Measurements from ENCODE around the gene DHX16.

DNA sequence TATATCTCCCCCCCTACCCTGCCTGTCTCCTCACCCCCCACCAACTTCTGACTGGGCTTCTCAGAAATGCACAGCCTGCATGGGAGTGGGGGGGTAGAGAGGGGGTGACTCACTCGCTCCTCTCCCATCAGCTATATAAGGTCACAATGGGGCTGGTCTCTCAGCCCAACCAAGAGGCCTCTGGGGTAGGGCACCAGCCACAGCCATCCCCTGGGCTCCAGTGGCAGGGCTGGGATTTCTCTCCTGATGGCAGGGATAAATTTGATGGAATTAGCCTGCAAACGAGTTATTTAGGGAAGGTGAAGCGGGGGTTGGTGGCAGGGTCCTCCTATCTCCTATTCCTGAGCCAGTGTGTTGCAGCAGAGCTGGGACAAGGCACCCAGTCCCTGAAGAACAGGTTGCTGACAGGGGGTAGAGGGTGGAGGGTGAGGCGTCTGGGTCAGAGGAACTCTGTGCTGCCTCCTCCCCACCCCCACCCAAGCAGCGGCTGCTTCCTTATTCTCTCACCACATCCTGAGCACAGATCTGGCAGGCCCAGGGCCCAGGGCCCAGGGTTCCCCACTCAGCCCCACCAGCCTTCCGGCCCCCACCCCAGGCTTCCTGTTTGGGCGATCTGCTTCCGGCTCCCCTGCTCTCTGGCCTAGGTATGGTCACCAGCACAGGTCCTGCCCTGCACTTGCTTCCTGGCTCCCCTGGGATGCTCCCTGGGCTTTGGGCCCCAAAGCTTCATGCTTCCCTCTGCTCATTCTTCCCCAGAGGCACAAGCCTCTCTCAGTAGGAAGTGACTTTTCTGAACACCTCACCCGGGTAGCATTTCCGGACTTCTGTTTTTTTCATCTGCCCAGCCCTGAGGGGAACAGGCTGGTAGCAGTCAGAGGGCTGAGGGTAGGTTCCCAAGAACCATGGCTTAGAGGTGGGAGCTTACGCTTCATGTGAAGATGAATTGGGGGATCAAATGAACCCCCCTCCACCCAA lies 9.6 kb upstream of the DHX16 start:
- TF ChIP-seq, protein P1, sequence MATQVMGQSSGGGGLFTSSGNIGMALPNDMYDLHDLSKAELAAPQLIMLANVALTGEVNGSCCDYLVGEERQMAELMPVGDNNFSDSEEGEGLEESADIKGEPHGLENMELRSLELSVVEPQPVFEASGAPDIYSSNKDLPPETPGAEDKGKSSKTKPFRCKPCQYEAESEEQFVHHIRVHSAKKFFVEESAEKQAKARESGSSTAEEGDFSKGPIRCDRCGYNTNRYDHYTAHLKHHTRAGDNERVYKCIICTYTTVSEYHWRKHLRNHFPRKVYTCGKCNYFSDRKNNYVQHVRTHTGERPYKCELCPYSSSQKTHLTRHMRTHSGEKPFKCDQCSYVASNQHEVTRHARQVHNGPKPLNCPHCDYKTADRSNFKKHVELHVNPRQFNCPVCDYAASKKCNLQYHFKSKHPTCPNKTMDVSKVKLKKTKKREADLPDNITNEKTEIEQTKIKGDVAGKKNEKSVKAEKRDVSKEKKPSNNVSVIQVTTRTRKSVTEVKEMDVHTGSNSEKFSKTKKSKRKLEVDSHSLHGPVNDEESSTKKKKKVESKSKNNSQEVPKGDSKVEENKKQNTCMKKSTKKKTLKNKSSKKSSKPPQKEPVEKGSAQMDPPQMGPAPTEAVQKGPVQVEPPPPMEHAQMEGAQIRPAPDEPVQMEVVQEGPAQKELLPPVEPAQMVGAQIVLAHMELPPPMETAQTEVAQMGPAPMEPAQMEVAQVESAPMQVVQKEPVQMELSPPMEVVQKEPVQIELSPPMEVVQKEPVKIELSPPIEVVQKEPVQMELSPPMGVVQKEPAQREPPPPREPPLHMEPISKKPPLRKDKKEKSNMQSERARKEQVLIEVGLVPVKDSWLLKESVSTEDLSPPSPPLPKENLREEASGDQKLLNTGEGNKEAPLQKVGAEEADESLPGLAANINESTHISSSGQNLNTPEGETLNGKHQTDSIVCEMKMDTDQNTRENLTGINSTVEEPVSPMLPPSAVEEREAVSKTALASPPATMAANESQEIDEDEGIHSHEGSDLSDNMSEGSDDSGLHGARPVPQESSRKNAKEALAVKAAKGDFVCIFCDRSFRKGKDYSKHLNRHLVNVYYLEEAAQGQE (IDR thresholded peaks at IDR 0.05; ENCODE audit: unreplicated experiment) = no peak
- TF ChIP-seq, protein P2, sequence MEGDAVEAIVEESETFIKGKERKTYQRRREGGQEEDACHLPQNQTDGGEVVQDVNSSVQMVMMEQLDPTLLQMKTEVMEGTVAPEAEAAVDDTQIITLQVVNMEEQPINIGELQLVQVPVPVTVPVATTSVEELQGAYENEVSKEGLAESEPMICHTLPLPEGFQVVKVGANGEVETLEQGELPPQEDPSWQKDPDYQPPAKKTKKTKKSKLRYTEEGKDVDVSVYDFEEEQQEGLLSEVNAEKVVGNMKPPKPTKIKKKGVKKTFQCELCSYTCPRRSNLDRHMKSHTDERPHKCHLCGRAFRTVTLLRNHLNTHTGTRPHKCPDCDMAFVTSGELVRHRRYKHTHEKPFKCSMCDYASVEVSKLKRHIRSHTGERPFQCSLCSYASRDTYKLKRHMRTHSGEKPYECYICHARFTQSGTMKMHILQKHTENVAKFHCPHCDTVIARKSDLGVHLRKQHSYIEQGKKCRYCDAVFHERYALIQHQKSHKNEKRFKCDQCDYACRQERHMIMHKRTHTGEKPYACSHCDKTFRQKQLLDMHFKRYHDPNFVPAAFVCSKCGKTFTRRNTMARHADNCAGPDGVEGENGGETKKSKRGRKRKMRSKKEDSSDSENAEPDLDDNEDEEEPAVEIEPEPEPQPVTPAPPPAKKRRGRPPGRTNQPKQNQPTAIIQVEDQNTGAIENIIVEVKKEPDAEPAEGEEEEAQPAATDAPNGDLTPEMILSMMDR (conservative IDR thresholded peaks at IDR 0.05; ENCODE audit: low read depth in 2 of 2) = no peak
- no peak for TF ChIP-seq POLR2AphosphoS5 (IDR thresholded peaks at IDR 0.05; ENCODE audit: low read depth)
- no peak for TF ChIP-seq EZH2 (IDR thresholded peaks at IDR 0.05; ENCODE audit: low read depth, unreplicated experiment)
- TF ChIP-seq EZH2phosphoT487 (IDR thresholded peaks at IDR 0.05; ENCODE audit: unreplicated experiment) = no peak
- TF ChIP-seq CREB1 (CRISPR knock-in tag; IDR thresholded peaks at IDR 0.05; ENCODE audit: low read depth) = no peak
- no peak for TF ChIP-seq ZNF114 (CRISPR knock-in tag; IDR thresholded peaks at IDR 0.05)
- TF ChIP-seq, protein P3, sequence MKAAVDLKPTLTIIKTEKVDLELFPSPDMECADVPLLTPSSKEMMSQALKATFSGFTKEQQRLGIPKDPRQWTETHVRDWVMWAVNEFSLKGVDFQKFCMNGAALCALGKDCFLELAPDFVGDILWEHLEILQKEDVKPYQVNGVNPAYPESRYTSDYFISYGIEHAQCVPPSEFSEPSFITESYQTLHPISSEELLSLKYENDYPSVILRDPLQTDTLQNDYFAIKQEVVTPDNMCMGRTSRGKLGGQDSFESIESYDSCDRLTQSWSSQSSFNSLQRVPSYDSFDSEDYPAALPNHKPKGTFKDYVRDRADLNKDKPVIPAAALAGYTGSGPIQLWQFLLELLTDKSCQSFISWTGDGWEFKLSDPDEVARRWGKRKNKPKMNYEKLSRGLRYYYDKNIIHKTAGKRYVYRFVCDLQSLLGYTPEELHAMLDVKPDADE (IDR thresholded peaks at IDR 0.05) = no peak

All from GM23338 (cell line).